Stimulated activated CD4-positive, alpha-beta T cell treated with anti-CD3 and anti-CD28 coated beads, Interleukin-4, amount 100 ng/mL, for 4 hours (primary cell): ENCODE data around the gene PDZRN3.

Source experiments
- DNase-seq, 2 experiments: peaks; one replicate each; pipeline ENCODE4 v3.0.0-alpha.2; 2020

The PDZRN3 gene

GRCh38 chr3:73409138-73409763 lies 215.5 kb downstream of the PDZRN3 start:
- DNase-seq: no peak

GRCh38 chr3:73408634-73409033 lies 216.1 kb downstream of the PDZRN3 start:
- DNase-seq: no peak

GRCh38 chr3:73407577-73407976 lies 217.2 kb downstream of the PDZRN3 start:
- DNase-seq: no peak

DNA sequence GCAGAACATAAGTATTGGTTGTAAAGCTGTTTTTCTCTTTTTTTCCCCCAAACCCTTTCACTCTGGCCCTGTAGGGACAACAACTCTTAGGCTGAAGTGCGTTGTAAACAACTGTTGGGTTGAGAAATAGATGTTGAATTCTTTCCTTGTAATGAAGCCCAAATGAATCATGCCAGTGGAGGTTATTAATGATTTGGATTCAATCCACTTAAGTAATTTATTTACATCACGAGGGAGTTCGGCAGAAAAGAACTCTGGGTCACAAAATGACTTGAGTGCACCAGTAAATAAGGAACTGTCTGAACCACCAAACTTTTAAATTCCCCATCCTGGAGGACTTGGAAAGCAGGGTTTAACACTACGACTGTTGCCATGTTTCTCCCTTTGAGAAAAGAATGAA lies 218.9 kb downstream of the PDZRN3 start:
- no peak for DNase-seq

- no peak for DNase-seq
Observed at GRCh38 chr3:73405000-73405399, 219.7 kb downstream of the PDZRN3 start.

- no peak for DNase-seq
Observed at GRCh38 chr3:73404435-73404834, 220.3 kb downstream of the PDZRN3 start.

DNA sequence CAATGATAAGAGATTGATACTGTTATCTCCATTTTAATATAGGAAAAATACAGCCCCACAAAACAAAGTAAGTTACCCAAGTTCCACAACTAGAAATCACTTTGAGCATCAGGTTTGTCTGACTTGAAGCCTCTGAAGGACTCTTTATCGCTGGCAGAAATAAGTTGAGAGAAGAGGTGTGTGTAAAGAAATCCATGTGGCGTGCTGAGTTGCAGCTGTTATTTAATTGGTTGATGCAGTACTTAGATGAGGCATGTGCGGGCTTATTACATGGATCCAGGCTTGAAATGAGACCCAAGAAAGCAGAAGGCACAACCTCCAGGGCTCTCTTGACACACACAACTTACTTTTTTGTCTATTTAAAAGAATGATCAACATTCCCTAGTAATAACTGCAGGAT lies 221.3 kb downstream of the PDZRN3 start:
- no peak for DNase-seq

DNA sequence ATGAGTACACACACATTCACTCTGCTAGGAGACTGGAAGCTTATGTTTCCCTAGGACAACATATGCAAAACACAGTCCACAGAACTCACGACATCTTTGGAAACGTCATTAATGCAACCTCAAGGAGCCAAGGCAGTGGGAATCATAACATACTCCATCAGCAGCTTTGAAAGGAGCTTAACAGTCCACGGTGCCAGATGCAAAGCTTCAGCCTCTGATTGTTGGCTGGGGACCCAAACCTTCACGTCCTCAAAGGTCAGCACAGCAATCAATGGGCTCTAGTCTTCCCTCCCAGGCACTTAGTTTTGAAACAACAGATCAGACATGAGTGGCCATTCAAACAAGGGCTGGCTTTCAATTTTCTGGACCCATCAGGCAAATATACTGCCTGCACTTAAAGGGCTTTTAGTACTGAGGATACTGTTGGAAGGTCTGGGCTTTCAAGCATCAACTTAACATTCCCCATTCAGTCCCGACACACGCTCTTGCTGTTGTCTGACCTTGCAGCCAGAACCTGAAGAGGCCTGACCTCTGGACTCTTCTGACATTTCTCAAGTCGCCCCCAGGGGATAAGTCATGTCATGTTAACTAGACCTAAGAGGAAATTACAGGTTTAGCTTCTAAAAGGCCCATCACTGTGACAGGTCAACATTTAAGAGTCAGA lies 223.0 kb downstream of the PDZRN3 start:
- DNase-seq: no peak

DNA sequence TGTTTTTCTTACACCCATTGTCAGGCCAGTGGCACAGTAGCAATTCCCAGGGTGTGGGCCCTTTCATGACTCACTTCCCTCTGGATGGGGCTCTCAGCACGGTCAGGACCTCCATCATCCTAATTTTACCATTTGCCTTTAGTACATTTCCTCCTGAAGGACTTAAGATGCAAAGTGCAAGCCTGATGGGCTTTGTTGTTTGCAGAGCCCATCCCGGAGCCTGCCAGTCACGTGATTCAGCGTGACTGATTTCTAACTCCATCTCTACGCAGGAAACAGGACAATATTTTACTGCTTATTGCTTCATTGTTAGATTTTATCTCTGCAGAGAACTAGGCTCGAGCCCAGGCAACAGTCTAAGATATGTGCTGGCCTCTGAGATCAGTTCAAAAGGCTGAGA lies 223.7 kb downstream of the PDZRN3 start:
- DNase-seq: no peak

DNA sequence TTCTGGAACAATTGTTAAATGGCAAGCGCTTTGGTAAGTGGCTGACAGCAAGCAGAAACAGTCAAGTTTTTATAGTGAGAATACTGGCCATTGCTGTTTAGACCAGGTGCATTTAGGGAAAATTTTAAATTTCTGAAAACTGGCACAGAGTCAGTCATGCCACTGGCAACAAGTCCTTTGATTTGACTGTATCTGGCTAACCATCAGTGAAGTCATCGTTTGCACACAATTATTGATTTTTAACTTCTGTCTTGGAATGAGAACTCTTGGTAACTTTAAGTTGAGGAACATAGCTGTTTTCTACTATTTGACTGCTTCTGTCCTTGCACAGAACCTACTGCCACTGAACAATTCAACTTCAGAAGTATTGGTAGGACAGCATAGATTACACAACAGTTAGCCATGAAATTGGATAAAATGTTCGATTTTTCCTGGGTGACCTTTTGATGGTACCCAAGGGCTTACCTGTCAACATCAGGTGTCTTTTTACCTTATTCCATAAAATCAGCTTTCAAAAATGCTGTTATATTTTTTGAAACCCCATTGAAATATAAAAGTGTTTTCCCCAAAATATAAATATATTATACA lies 225.0 kb downstream of the PDZRN3 start:
- no peak for DNase-seq

- DNase-seq: no peak
Observed at GRCh38 chr3:73399106-73399505, 225.6 kb downstream of the PDZRN3 start.

DNA sequence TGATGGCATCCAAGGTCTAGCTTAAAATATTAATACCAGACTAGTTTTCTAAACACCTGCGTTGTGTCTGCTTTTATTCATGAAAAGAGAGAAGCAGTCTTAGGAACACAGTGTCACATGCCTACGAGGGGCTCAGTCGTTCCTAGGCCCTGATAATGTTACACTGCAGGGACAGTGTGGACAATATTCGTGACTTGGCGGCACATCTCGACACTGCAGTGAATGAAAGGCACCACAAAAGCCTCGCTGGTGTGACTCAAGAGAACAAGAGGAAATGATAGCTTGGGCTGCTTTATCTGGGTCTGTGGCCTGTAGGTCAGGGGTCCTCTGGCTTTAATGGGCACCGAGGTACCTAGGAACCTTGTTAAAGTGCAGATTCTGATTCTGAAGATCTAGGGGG lies 226.7 kb downstream of the PDZRN3 start:
- DNase-seq: no peak

DNA sequence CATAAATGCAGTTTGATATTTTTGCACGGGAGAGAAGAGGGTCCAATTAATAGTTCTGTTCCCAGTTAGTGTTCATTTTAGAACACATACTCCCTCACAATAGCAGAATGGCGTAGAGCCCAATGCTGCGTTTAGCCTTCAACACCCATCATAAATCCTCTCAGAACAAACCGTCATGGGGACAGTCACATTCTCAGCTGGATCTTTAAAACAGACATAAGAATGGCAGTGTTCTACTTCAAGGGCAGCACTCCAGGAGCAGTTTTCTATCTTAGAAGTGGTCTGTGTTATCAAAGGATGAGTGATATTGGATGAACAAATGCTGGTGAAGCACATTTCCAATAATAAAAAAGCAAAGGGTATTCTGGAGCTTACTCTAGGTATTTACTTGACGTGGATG lies 230.5 kb downstream of the PDZRN3 start:
- no peak for DNase-seq

DNA sequence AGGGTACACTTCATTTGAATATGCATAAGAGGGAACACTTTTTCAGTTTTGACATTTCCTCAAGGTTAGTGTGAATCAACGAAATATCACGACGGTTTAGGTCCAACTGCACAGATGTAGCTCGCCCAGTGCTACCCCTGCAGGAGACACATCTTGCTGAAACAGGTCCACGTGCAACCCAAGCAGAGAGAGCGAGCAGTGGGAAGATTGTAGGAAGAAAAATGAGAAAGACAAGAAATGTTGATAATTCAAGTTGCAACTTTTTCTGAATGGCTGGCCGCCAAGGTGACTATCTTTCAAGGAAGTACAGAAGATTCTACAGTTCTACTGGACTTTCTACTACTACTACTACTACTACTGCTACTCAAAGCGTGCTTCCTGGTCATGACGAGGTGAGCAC lies 231.7 kb downstream of the PDZRN3 start:
- DNase-seq: no peak

GRCh38 chr3:73391984-73392383 lies 232.8 kb downstream of the PDZRN3 start:
- no peak for DNase-seq

GRCh38 chr3:73389928-73390327 lies 234.8 kb downstream of the PDZRN3 start:
- no peak for DNase-seq

DNA sequence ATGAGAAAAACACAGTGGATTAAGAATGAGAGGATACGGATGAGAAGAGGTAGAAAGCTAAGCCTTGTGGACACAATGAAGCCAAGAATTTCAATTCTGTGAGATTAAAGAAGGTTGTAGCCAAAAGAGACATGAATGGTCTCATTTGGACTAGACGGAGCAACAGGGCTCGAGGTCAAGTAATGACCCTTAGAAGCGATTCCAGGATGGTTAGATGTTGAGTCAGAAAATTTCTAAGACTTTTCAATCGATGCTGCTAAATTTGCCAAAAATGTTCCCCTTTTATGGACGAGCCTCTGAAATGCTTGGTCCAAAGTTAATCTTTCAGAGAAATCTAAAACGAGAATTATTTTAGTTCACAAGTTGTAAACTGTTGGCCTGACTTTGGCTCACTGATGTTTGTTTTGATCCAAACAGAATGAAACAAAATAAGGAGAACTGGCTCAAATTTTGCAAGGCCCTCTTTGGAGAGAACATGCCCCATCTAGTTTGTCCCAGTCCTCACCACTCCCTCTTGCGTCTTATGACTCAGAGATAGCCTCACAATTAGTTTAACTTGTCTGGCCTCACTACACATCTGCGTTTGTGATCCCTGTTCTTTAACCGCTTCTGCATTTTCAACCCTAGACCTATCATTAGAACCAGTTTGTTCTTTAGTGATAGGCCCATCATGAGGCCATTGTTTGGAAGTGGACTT lies 235.5 kb downstream of the PDZRN3 start:
- no peak for DNase-seq

- DNase-seq: no peak
Observed at GRCh38 chr3:73385568-73385967, 239.2 kb downstream of the PDZRN3 start.

DNA sequence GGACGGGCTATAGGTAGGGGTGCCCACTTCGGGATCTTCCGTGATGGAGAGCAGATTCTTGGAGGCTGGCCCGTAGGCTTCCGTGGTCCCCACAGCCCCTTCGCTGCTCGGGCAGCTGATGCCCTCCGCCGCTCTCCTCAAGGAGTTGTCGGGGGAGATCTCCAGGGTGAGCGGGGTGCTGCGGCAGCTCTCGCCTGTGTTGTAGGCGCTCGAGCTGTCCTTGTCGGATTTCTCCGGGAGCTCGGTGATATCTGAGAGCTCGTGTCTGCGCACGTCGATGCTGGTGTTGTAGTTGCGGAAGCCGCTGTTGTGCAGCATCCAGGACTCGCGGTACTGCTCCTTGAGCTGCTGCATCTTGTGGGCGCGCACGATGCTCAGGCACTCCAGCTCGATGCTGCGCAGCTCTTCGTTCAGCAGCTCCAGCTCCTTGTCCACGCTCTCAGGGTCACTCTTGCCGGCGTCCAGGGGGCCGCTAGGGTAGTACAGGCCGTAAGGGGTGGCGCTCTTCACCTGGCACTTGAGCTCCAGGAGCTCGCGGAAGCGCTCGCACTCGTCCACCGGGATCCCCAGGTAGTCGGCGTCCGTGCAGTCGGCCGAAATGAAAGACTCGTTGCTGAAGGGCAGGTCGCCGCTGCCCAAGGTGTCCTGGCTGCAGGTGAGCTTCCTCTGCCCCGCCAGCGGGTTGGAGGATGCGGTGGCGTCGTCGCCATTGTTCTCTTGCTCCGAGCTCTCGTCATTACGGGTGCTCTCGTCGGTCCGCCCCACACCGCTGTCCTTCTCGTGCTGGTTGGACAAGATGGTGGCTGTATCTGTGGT lies 240.4 kb downstream of the PDZRN3 start:
- DNase-seq: no peak

DNA sequence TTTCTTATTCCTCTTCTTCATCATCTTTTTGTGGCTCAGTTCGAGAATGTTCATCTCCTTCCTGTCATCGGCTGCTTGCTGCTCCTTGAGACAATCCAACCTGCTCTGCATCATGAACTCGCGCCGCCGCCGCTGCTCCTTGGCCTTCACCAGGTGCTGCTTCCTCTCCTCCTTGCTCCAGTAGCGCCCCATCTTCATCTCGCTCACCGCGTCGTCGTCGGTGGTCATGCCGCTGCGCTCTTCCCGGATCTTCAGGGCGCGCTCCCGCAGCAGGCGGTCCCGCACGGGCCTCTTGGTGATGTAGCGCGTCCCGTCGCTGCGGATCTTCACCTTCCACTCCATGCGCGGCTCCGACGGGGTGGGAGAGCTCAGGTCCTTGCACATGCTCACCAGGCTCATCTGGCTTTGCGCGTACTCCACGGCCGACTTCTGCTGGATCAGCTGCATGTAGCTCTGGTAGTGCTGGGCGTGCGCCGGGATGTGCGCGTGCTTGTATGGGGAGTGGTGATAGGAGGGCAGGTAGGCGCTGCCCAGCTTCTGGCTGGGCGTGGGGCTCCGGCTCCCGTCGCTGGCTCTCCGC lies 241.2 kb downstream of the PDZRN3 start:
- DNase-seq: no peak

GRCh38 chr3:73381551-73381950 lies 243.2 kb downstream of the PDZRN3 start:
- no peak for DNase-seq

DNA sequence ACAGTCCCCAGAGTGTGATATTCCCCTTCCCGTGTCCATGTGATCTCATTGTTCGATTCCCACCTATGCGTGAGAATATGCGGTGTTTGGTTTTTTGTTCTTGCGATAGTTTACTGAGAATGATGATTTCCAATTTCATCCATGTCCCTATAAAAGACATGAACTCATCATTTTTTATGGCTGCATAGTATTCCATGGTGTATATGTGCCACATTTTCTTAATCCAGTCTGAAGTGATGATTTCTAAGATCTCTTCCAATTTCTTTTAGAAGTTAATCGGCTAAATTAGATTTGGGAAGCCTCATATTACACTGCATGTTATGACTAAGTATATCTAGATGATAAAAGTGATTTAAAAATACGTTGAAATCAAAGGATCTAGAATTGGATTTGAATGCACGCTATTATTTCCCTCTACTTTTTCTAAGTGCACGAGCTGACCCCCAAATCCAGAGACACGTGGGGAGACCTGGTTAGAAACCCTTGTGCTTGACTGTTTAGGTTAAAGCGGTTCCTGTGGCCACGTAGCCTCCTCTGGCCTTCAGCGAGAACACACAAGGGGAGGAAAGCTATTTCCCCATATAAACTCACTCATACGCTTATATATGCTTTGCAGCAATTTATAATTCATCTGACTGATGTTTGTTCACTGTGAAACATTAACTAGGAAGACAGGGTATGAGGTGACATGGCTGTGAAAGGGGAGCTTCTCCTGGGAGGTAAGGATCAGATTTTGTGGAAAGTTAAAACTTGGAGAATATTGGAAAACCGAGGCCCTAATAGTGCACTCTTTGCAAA lies 243.8 kb downstream of the PDZRN3 start:
- DNase-seq: no peak
